B cell (primary cell): Measurements from ENCODE around the gene MAPKAPK3. TPM values are rescaled to one million over a fixed set of nuclear protein-coding genes. Genes with fewer than 3 reads are reported as not detected.

Experiments used
- ATAC-seq: fragments of 200-7000 bp; cut with Tn5 transposase; one replicate; pipeline ENCODE4 v1.10.0; 2021; ENCODE audit warnings: low read depth, mild to moderate bottlenecking, moderate number of reproducible peaks, moderate library complexity
- CTCF ChIA-PET: fragments of 350-600 bp; sonication (Branson Sonifier 250); formaldehyde crosslinking; loops from one replicate; lab custom pipeline; 2021; ENCODE audit warnings: antibody characterized with exemption, inconsistent platforms; lab: Charles Lee
- POLR2A ChIA-PET: fragments of 350-600 bp; sonication (Branson Sonifier 250); formaldehyde crosslinking; loops from one replicate; lab custom pipeline; 2021; ENCODE audit warnings: antibody characterized with exemption; lab: Charles Lee
- DNase-seq: peaks from one replicate; pipeline ENCODE4 v3.0.0; 2013
- H2AFZ ChIP-seq: 2 replicates; pipeline ENCODE4 v1.6.1; 2012; ENCODE audit warnings: mild to moderate bottlenecking, low read depth, low read length; ENCODE audit not compliant: insufficient read depth, poor library complexity, severe bottlenecking
- H3K27ac ChIP-seq, 2 donors: 1 replicate in 1 of 2; 2 replicates in 1 of 2; pipeline ENCODE4 v1.5.1; 2012 to 2013; ENCODE audit warnings: low read length in 2 of 2, mild to moderate bottlenecking in 2 of 2, moderate library complexity in 1 of 2
- H3K27me3 ChIP-seq, 4 experiments: fragments of 200-600 bp in 1 of 4; sonication (generic) in 1 of 4; replicated peaks in 1 of 4; 1 replicate in 2 of 4; 2 replicates in 2 of 4; pipeline versions ENCODE4 v1.6.1 to v1.7.0; 2013 to 2016; ENCODE audit warnings: low read length in 3 of 4, mild to moderate bottlenecking in 2 of 4, mixed read lengths in 1 of 4, moderate library complexity in 1 of 4; ENCODE audit not compliant: insufficient read depth in 4 of 4, control insufficient read depth in 3 of 4; ENCODE audit errors: control extremely low read depth in 1 of 4
- H3K36me3 ChIP-seq, 2 experiments: replicated peaks in 1 of 2; 1 replicate in 1 of 2; 2 replicates in 1 of 2; pipeline versions ENCODE4 v1.6.1 to v1.7.1; 2013; ENCODE audit warnings: low read length in 1 of 2; ENCODE audit not compliant: insufficient read depth in 2 of 2, control insufficient read depth in 1 of 2; ENCODE audit errors: control extremely low read depth in 1 of 2, extremely low read depth in 1 of 2
- H3K4me1 ChIP-seq, 2 donors: fragments of 200-600 bp in 1 of 2; sonication (generic) in 1 of 2; 1 replicate in 1 of 2; 2 replicates in 1 of 2; pipeline versions ENCODE4 v1.5.1 to v1.6.1; 2013 to 2017; ENCODE audit warnings: low read length in 2 of 2; ENCODE audit not compliant: control insufficient read depth in 2 of 2, insufficient read depth in 2 of 2
- H3K4me2 ChIP-seq: replicated peaks from 2 replicates; pipeline ENCODE3; 2012; ENCODE audit warnings: mild to moderate bottlenecking, low read depth, low read length; ENCODE audit not compliant: poor library complexity, severe bottlenecking
- H3K4me3 ChIP-seq, 5 experiments: fragments of 200-600 bp in 1 of 5; sonication (generic) in 1 of 5; 1 replicate in 3 of 5; 2 replicates in 2 of 5; pipeline versions ENCODE4 v1.5.1 to v1.7.0; 2011 to 2016; ENCODE audit warnings: low read length in 4 of 5, mild to moderate bottlenecking in 4 of 5, low read depth in 2 of 5, control low read depth in 1 of 5, moderate library complexity in 1 of 5; ENCODE audit not compliant: insufficient read depth in 1 of 5; ENCODE audit errors: control extremely low read depth in 1 of 5, extremely low read depth in 1 of 5
- H3K79me2 ChIP-seq: fragments of 200-600 bp; sonication (generic); one replicate; pipeline ENCODE4 v1.6.0; 2016; ENCODE audit warnings: low read length; ENCODE audit not compliant: control insufficient read depth, insufficient read depth
- H3K9ac ChIP-seq: fragments of 200-600 bp; sonication (generic); 2 replicates; pipeline ENCODE4 v1.6.1; 2017; ENCODE audit warnings: mild to moderate bottlenecking, low read length, moderate library complexity
- H3K9me3 ChIP-seq, 3 donors: one replicate each; pipeline versions ENCODE4 v1.6.1 to v1.7.1; 2013; ENCODE audit warnings: low read length in 2 of 3; ENCODE audit not compliant: control insufficient read depth in 2 of 3, insufficient read depth in 1 of 3; ENCODE audit errors: control extremely low read depth in 1 of 3
- H4K20me1 ChIP-seq: 2 replicates; pipeline ENCODE4 v1.6.0; 2012; ENCODE audit warnings: mild to moderate bottlenecking, low read length; ENCODE audit not compliant: insufficient read depth, control insufficient read depth, poor library complexity, severe bottlenecking
- H3K27ac Mint-ChIP-seq: one replicate; pipeline ENCODE4 v1.8.0; 2021; ENCODE audit warnings: mixed read lengths
- H3K27me3 Mint-ChIP-seq: one replicate; pipeline ENCODE4 v1.8.0; 2021; ENCODE audit warnings: mixed read lengths
- H3K4me1 Mint-ChIP-seq: one replicate; pipeline ENCODE4 v1.8.0; 2021; ENCODE audit warnings: mixed read lengths
- H3K4me3 Mint-ChIP-seq: one replicate; pipeline ENCODE4 v1.8.0; 2021; ENCODE audit warnings: mixed read lengths
- H3K9me3 Mint-ChIP-seq: one replicate; pipeline ENCODE4 v1.8.0; 2022; ENCODE audit warnings: mixed read lengths; ENCODE audit not compliant: insufficient read depth
- EZH2 ChIP-seq: IDR thresholded peaks from 2 replicates; pipeline ENCODE4 v1.6.1; 2012; ENCODE audit warnings: borderline replicate concordance, low read depth, mild to moderate bottlenecking, moderate library complexity, low read length; ENCODE audit not compliant: insufficient read depth, poor library complexity, severe bottlenecking
- WGBS: methylation state at CpG from one replicate; pipeline ENCODE4 v1.1.5; 2013; ENCODE audit warnings: missing lambda C conversion rate; ENCODE audit not compliant: insufficient coverage; 5-methylcytosine and 5-hydroxymethylcytosine counted together
- intact Hi-C: fragments of 100-400 bp; cut with micrococcal nuclease; formaldehyde crosslinking; loops from one replicate; pipeline ENCODE4 v1.10.0; 2022
- polyA plus RNA-seq: library from polyadenylated mRNA; depleted of rRNA; stranded (reverse); fragments of >200 nt; gene quantifications from 2 replicates; pipeline ENCODE4 v1.2.3, GENCODE V29; 2012
- total RNA-seq, 2 donors: library from RNA; stranded (reverse); fragments of 120-200 nt in 1 of 2; gene quantifications; 1 replicate in 1 of 2; 2 replicates in 1 of 2; pipeline versions ENCODE4 v1.2.3 to v1.2.4, GENCODE V29; 2013 to 2022
- TF ChIP-seq, protein P1 (sequence below): fragments of 200-600 bp; IDR thresholded peaks from one replicate; pipeline ENCODE4 v1.8.0; 2022; ENCODE audit warnings: antibody characterized with exemption, mild to moderate bottlenecking

The MAPKAPK3 gene
- total and polyA plus RNA-seq, 2 donors (not counting 1 experiment from before 2014, with no cell fraction given): 17.8 to 18.8 TPM

DNA sequence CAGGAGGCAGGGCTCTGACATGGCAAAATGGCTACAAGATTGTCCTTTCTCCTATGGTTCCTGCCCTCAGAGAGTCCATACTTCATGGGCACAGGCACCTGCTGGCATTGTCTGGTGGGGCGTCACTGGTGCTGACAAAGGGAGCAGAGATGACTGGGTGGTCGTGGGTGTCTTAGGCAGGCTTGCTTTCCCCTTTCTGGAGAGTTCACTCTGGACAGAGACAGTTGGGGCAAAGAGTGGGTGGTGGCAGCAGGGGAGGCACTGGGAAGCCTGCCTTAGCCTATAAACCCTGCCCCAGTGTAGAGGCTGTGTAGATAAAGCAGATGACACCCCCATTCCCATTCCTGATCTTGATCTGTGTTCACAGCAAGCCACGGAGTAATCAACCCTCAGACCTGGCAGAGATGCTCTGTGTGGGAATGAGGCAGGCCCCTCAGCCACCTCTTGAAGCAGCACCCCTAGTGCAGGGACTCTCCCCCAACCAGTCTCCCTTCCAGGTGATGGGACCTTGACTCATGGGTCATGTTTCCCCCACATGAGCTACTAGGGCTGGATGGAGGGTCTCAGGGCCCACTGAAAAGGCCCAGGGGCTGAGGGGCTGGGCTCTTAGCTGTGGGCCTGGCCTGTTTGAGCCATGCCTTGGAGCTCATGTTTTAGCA is 37.1 kb downstream of the MAPKAPK3 start:
- no peak overlapping the region for H3K4me3 ChIP-seq
- no peak overlapping the region for H3K4me3 Mint-ChIP-seq
- intact Hi-C loops: loop anchor here (1.0 to 2.0 kb wide), 2 partner anchors 85 to 217 kb away; partner anchors contain the start of gene HEMK1
- no peaks in the 10 kb centered on the region for H3K27me3 Mint-ChIP-seq
- no peaks in the 10 kb centered on the region for H4K20me1 ChIP-seq
- ChIA-PET POLR2A (no interaction called here), CTCF (interaction anchor here (1.0 to 11.8 kb wide), 6 partner anchors 11 to 86 kb away, joined by 4 to 224 read pairs (median 6); partner anchors contain the start of genes C3orf18, CISH and MAPKAPK3)
- H3K27ac ChIP-seq: no peak overlapping the region
- ATAC-seq: no peak
- no peak for TF ChIP-seq EZH2
- TF ChIP-seq, protein P1, sequence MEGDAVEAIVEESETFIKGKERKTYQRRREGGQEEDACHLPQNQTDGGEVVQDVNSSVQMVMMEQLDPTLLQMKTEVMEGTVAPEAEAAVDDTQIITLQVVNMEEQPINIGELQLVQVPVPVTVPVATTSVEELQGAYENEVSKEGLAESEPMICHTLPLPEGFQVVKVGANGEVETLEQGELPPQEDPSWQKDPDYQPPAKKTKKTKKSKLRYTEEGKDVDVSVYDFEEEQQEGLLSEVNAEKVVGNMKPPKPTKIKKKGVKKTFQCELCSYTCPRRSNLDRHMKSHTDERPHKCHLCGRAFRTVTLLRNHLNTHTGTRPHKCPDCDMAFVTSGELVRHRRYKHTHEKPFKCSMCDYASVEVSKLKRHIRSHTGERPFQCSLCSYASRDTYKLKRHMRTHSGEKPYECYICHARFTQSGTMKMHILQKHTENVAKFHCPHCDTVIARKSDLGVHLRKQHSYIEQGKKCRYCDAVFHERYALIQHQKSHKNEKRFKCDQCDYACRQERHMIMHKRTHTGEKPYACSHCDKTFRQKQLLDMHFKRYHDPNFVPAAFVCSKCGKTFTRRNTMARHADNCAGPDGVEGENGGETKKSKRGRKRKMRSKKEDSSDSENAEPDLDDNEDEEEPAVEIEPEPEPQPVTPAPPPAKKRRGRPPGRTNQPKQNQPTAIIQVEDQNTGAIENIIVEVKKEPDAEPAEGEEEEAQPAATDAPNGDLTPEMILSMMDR: no peak
- H3K4me1 Mint-ChIP-seq: no peaks in the 10 kb centered on the region
- no peak overlapping the region for H3K27ac Mint-ChIP-seq
- H3K36me3 ChIP-seq: no peaks in the 10 kb centered on the region
- no peak overlapping the region for H2AFZ ChIP-seq
- DNase-seq: no peak
- WGBS: 73% methylated on average over 3 of the region's 3 CpGs
- H3K27me3 ChIP-seq: no peaks in the 10 kb centered on the region
- H3K4me2 ChIP-seq: no peak overlapping the region
- H3K9ac ChIP-seq: no peak overlapping the region
- no peaks in the 10 kb centered on the region for H3K9me3 Mint-ChIP-seq
- no peaks in the 10 kb centered on the region for H3K9me3 ChIP-seq
- no peaks in the 10 kb centered on the region for H3K4me1 ChIP-seq
- no peaks in the 10 kb centered on the region for H3K79me2 ChIP-seq
